CD4-positive, alpha-beta T cell treated with Interleukin-2 at 100 ng/mL for 4 hours (primary cell): ENCODE measurements around the gene TM4SF1.
"Not testable (repeated sequence)": the region's sequence is repeated elsewhere in the genome, so short reads cannot be mapped to it uniquely, and the experiment has no call there.

Source experiments
- DNase-seq: peaks from one replicate; pipeline ENCODE4 v3.0.0-alpha.2; 2020; ENCODE audit warnings: low spot score

Gene TM4SF1

DNA sequence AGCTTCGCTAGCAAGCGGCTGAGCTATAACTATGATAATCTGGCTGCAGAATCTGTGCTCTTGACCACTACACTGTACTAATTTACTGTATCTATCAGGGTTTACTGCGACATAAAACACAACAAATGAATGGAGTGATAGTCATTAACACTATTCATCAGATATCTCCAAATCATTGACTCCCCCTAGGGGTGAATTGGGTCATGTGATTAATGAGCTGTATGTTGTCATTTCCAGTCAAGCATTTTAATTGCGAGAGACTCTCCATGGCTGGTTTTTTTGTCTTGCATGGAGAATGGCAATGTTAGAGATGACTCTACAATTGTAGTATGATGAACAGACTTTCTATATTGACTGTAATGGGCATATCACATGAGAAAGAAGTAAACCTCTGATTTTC, 33.5 kb downstream of the TM4SF1 start:
- no peak for DNase-seq

- no peak for DNase-seq
Measured at GRCh38 chr3:149342413-149343380, 34.8 kb downstream of the TM4SF1 start.

DNA sequence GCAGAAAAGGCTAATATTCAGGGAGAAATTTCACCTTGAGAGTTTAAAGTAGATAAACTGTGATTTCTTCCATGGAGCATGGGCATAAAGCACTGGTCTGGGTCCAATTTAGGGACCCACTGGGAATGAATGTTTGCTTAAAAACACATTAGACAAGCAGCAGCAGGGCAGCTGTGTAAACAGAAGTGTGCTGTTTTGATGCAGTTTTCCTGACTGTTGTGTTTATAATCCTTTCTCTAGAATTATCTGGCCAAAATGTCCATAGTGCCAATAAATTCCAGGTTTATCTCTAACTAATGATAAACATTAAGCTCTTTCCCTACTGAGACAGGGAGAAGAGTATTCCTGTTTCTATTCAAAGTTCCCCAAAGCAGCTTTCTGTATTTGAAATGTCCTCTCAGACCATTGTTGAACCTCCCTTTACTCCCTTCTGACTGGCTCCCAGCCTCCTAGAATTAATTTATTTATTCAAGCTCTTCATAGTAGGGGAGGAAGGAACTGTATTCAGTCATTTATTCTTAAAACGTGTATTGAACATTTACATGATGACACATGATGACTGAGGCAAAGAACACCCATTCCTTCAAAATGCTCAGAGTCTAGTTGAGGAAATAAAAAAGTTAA, 37.0 kb downstream of the TM4SF1 start:
- no peak for DNase-seq

- DNase-seq = no peak
Measured at GRCh38 chr3:149339931-149340309, 37.5 kb downstream of the TM4SF1 start.

GRCh38 chr3:149337486-149337885, 40.0 kb downstream of the TM4SF1 start:
- not testable (repeated sequence) for DNase-seq

DNA sequence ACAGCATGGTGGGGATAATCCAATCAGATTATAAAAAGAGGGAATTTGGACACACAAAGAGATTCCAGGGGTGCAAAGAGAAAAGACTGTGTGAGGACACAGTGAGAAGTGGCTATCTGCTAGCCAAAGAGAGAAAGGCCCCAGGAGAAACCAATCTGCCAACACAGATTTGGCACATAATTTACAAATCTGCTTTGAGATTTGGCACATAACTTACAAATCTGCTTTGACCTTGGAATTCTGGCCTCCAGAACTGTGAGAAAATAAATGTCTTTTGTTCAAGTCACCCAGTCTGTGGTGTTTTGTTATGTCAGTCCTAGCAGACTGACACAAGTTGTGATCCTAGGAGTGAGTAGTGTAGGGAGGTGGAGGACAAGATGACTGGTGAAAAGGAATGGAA, 40.5 kb downstream of the TM4SF1 start:
- DNase-seq = no peak

GRCh38 chr3:149333176-149333859, 44.1 kb downstream of the TM4SF1 start, which contains the start of gene TM4SF18:
Gene TM4SF18 (minus strand): TSS chr3:149333636. CDS start chr3:149333382, 254 bp downstream.
- DNase-seq = no peak

DNA sequence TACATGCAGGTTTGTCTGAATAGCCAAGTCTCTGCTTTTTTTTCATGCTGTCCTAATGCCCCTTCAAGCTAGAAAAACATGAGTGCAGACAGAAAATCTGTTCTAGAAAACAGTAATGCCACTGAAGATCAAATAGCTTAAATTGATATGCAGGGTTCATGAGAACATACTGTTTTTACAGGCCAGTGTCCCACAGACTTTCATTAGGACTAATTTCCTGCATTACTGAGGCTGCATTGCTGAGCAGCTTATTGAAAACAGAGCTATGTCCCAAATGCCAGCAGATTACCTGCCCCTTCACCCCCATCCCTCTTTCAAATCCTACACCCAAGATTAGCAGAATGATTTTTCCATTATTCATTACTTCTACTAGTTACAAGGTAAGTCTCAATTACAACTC, 44.7 kb downstream of the TM4SF1 start:
- DNase-seq = no peak

- no peak for DNase-seq
Measured at GRCh38 chr3:149332227-149332765, 45.2 kb downstream of the TM4SF1 start.

GRCh38 chr3:149331396-149331795, 46.1 kb downstream of the TM4SF1 start:
- no peak for DNase-seq

- no peak for DNase-seq
Measured at GRCh38 chr3:149330609-149331331, 46.7 kb downstream of the TM4SF1 start.

GRCh38 chr3:149327156-149327555, 50.3 kb downstream of the TM4SF1 start:
- DNase-seq = no peak

GRCh38 chr3:149325581-149325980, 51.9 kb downstream of the TM4SF1 start:
- no peak for DNase-seq

GRCh38 chr3:149324332-149324731, 53.1 kb downstream of the TM4SF1 start:
- no peak for DNase-seq

- no peak for DNase-seq
Measured at GRCh38 chr3:149321640-149322039, 55.8 kb downstream of the TM4SF1 start.

GRCh38 chr3:149321136-149321535, 56.3 kb downstream of the TM4SF1 start:
- no peak for DNase-seq

GRCh38 chr3:149319750-149320149, 57.7 kb downstream of the TM4SF1 start:
- no peak for DNase-seq
